ENCODE results near the gene NTN1. TPM values are rescaled to one million over a fixed set of nuclear protein-coding genes. Genes with fewer than 3 reads are reported as not detected.

The NTN1 gene
- total RNA-seq, 2 donors from 2014 or later, result 17.0 to 40.4 TPM

GRCh38 chr17:9229826-9230201 lies 208.5 kb downstream of the NTN1 start:
- WGBS, 2 experiments (ENCODE audit: insufficient coverage in 1 of 2, insufficient read length in 1 of 2), result 86 to 90% methylated on average over 4 to 9 of the region's 9 CpGs
- peaks cover 3% of the 10 kb centered on the region for H3K4me1 ChIP-seq (ENCODE audit: control insufficient read depth, insufficient read depth, low read length)
- peaks cover 10% of the 10 kb centered on the region for H3K36me3 ChIP-seq (ENCODE audit: control insufficient read depth, insufficient read depth, low read length)
- no peaks in the 10 kb centered on the region for H3K27me3 ChIP-seq (ENCODE audit: control insufficient read depth, insufficient read depth, low read length, poor library complexity, severe bottlenecking)
- no peak overlapping the region for H3K9ac ChIP-seq (ENCODE audit: extremely low read depth, low read length, poor library complexity, severe bottlenecking)
- Mint-ChIP-seq H3K27ac (no peak overlapping the region), H3K9me3 (no peaks in the 10 kb centered on the region), H3K4me1 (peaks cover under 1% of the 10 kb centered on the region), H3K4me3 (no peak overlapping the region), H3K36me3 (ENCODE audit: low read depth) (no peaks in the 10 kb centered on the region), H3K27me3 (ENCODE audit: insufficient read depth) (no peaks in the 10 kb centered on the region)
- no peak for TF ChIP-seq CTCF (conservative IDR thresholded peaks at IDR 0.05)
- no peaks in the 10 kb centered on the region for H3K9me3 ChIP-seq (ENCODE audit: control insufficient read depth, low read length)
- no peak overlapping the region for H3K4me3 ChIP-seq (ENCODE audit: low read length)
- H3K27ac ChIP-seq (ENCODE audit: low read depth, low read length), result no peak overlapping the region
- no peak for DNase-seq

- peaks cover 10% of the 10 kb centered on the region for H3K36me3 ChIP-seq (ENCODE audit: control insufficient read depth, insufficient read depth, low read length)
- Mint-ChIP-seq H3K4me1 (no peaks in the 10 kb centered on the region), H3K36me3 (ENCODE audit: low read depth) (no peaks in the 10 kb centered on the region), H3K27me3 (ENCODE audit: insufficient read depth) (no peaks in the 10 kb centered on the region), H3K27ac (no peak overlapping the region), H3K4me3 (no peak overlapping the region), H3K9me3 (no peaks in the 10 kb centered on the region)
- no peaks in the 10 kb centered on the region for H3K27me3 ChIP-seq (ENCODE audit: control insufficient read depth, insufficient read depth, low read length, poor library complexity, severe bottlenecking)
- H3K9ac ChIP-seq (ENCODE audit: extremely low read depth, low read length, poor library complexity, severe bottlenecking), result no peak overlapping the region
- DNase-seq, result no peak
- H3K9me3 ChIP-seq (ENCODE audit: control insufficient read depth, low read length), result no peaks in the 10 kb centered on the region
- peaks cover 3% of the 10 kb centered on the region for H3K4me1 ChIP-seq (ENCODE audit: control insufficient read depth, insufficient read depth, low read length)
- no peak for TF ChIP-seq CTCF (conservative IDR thresholded peaks at IDR 0.05)
- H3K27ac ChIP-seq (ENCODE audit: low read depth, low read length), result no peak overlapping the region
- no peak overlapping the region for H3K4me3 ChIP-seq (ENCODE audit: low read length)
- 88% methylated on average over 9 to 15 of the region's 15 CpGs for WGBS, 2 experiments (ENCODE audit: insufficient coverage in 1 of 2, insufficient read length in 1 of 2)
Measured at GRCh38 chr17:9230346-9230745, 209.0 kb downstream of the NTN1 start.

GRCh38 chr17:9230861-9231260 lies 209.6 kb downstream of the NTN1 start:
- H3K27me3 Mint-ChIP-seq (ENCODE audit: insufficient read depth), result no peaks in the 10 kb centered on the region
- H3K27me3 ChIP-seq (ENCODE audit: control insufficient read depth, insufficient read depth, low read length, poor library complexity, severe bottlenecking), result no peaks in the 10 kb centered on the region
- no peak overlapping the region for H3K9ac ChIP-seq (ENCODE audit: extremely low read depth, low read length, poor library complexity, severe bottlenecking)
- 94 to 98% methylated on average over 9 to 11 of the region's 11 CpGs for WGBS, 2 experiments (ENCODE audit: insufficient coverage in 1 of 2, insufficient read length in 1 of 2)
- DNase-seq, result no peak
- H3K4me1 ChIP-seq (ENCODE audit: control insufficient read depth, insufficient read depth, low read length), result peaks cover under 1% of the 10 kb centered on the region
- no peaks in the 10 kb centered on the region for H3K36me3 Mint-ChIP-seq (ENCODE audit: low read depth)
- H3K36me3 ChIP-seq (ENCODE audit: control insufficient read depth, insufficient read depth, low read length), result peaks cover 10% of the 10 kb centered on the region
- no peak overlapping the region for H3K27ac ChIP-seq (ENCODE audit: low read depth, low read length)
- no peak overlapping the region for H3K4me3 Mint-ChIP-seq
- no peak overlapping the region for H3K4me3 ChIP-seq (ENCODE audit: low read length)
- H3K27ac Mint-ChIP-seq, result no peak overlapping the region
- no peaks in the 10 kb centered on the region for H3K9me3 ChIP-seq (ENCODE audit: control insufficient read depth, low read length)
- H3K9me3 Mint-ChIP-seq, result no peaks in the 10 kb centered on the region
- no peaks in the 10 kb centered on the region for H3K4me1 Mint-ChIP-seq
- TF ChIP-seq CTCF (conservative IDR thresholded peaks at IDR 0.05), result no peak
